K562 (cell line): ENCODE measurements around the gene ERN1. TPM values are rescaled to one million over a fixed set of nuclear protein-coding genes. Genes with fewer than 3 reads are reported as not detected.

Experiments used
- CEBPB ChIP-seq: fragments of 450-650 bp; IDR thresholded peaks from 2 replicates; pipeline ENCODE4 v1.6.1; 2016; ENCODE audit warnings: missing genetic modification characterization, missing compliant biosample characterization
- CSDE1 ChIP-seq, 2 experiments: fragments of 450-650 bp; IDR thresholded peaks; 2 replicates each; pipeline ENCODE4 v1.6.1; 2016; ENCODE audit warnings: mild to moderate bottlenecking in 1 of 2
- ELK3 ChIP-seq: fragments of 450-650 bp; formaldehyde crosslinking; IDR thresholded peaks from 2 replicates; pipeline ENCODE4 v1.4.0; 2020; ENCODE audit warnings: mild to moderate bottlenecking
- KDM1A ChIP-seq, 2 experiments: fragments of 450-650 bp; IDR thresholded peaks; 2 replicates each; pipeline ENCODE4 v1.6.1; 2016; ENCODE audit warnings: mild to moderate bottlenecking in 2 of 2
- MCM2 ChIP-seq: fragments of 450-650 bp; IDR thresholded peaks from 2 replicates; pipeline ENCODE4 v1.6.1; 2017; ENCODE audit warnings: low read depth, mild to moderate bottlenecking
- MLLT1 ChIP-seq, 2 experiments: fragments of 450-650 bp; IDR thresholded peaks; 2 replicates each; pipeline ENCODE4 v1.6.1; 2016
- MTA2 ChIP-seq: fragments of 450-650 bp; IDR thresholded peaks from 2 replicates; pipeline ENCODE4 v1.6.1; 2016; ENCODE audit warnings: low read depth
- NFE2 ChIP-seq: IDR thresholded peaks from 2 replicates; pipeline ENCODE4 v1.6.1; 2014; ENCODE audit warnings: antibody characterized with exemption, low read depth
- REST ChIP-seq, 2 experiments: fragments of 450-650 bp; formaldehyde crosslinking in 1 of 2; IDR thresholded peaks; 2 replicates each; pipeline versions ENCODE4 v1.4.0 to v1.6.1; 2014 to 2020; ENCODE audit warnings: mild to moderate bottlenecking in 2 of 2, borderline replicate concordance in 1 of 2, low read depth in 1 of 2
- RUNX1 ChIP-seq: sonication (generic); IDR thresholded peaks from 2 replicates; pipeline ENCODE4 v1.6.1; 2016; ENCODE audit warnings: antibody characterized with exemption, low read depth
- SMAD2 ChIP-seq: fragments of 150-350 bp; IDR thresholded peaks from 2 replicates; pipeline ENCODE4 v1.6.1; 2014; ENCODE audit warnings: low read depth, mild to moderate bottlenecking, low read length
- SMARCC2 ChIP-seq: fragments of 450-650 bp; IDR thresholded peaks from 2 replicates; pipeline ENCODE4 v1.6.1; 2017; ENCODE audit warnings: antibody characterized with exemption, moderate library complexity, mild to moderate bottlenecking, low read depth
- STAT6 ChIP-seq: sonication (generic); formaldehyde crosslinking; IDR thresholded peaks from 2 replicates; pipeline ENCODE4 v1.8.1; 2023; ENCODE audit warnings: mild to moderate bottlenecking, missing genetic modification reagents
- USF1 ChIP-seq: sonication (generic); formaldehyde crosslinking; IDR thresholded peaks from 2 replicates; pipeline ENCODE4 v1.9.0; 2022; ENCODE audit warnings: mild to moderate bottlenecking, missing genetic modification reagents
- ZNF707 ChIP-seq: fragments of 250-450 bp; sonication (Bioruptor Pico); conservative IDR thresholded peaks from 2 replicates; pipeline ENCODE4 v1.8.0; 2022; ENCODE audit warnings: inconsistent platforms, mild to moderate bottlenecking, moderate library complexity
- polyA plus RNA-seq, 8 experiments: library from polyadenylated mRNA; depleted of rRNA in 4 of 8; stranded (reverse) in 5 of 8; unstranded in 3 of 8; fragments of >200 nt; fragmentation: Nextera tagmentation in 2 of 8; fragmentation: Illumina TruSeq in 1 of 8; extraction: Ambion mirVana in 2 of 8; extraction: Trizol in 1 of 8; gene quantifications; 2 replicates each; pipeline versions ENCODE4 v1.2.1 to v1.2.3, GENCODE V29; 2011 to 2014; ENCODE audit warnings: inconsistent platforms in 1 of 8, missing spikeins in 1 of 8
- total RNA-seq, 7 experiments: library from RNA; depleted of rRNA in 6 of 7; stranded (reverse); fragments of >200 nt in 6 of 7; fragmentation: Illumina TruSeq in 2 of 7; extraction: Trizol in 2 of 7; gene quantifications; 2 replicates each; pipeline versions ENCODE4 v1.2.1 to v1.2.3, GENCODE V29; 2011 to 2021; ENCODE audit warnings: low replicate concordance in 1 of 7

Gene ERN1
- total and polyA plus RNA-seq, 9 of the 15 experiments (the other 6 are each of a cell fraction or from before 2014, with no cell fraction given): 2.1 to 22.5 (median 7.3) TPM

- TF ChIP-seq ZNF707 (CRISPR knock-in tag) (no peak), CEBPB (tag) (peak; percentile 84), REST (IDR thresholded peaks at IDR 0.05; ENCODE audit: borderline replicate concordance) (no peak; the same call in 1 of the 2 replicates), REST (CRISPR knock-in tag; IDR thresholded peaks at IDR 0.05; ENCODE audit: low read depth) (no peak), STAT6 (CRISPR knock-in tag) (no peak), KDM1A (IDR thresholded peaks at IDR 0.05) (peak in 1 of 2 experiments; percentile 55; a peak in 2 of 4 replicates), SMAD2 (no peak), MLLT1 (IDR thresholded peaks at IDR 0.05) (0 out of 4 replicates have a peak, but pooled peaks of 1 of the 2 experiments have one; percentile 56), RUNX1 (no peak), MCM2 (no peak), ELK3 (CRISPR knock-in tag) (no peak), SMARCC2 (peak; percentile 90), NFE2 (peak; percentile 84), MTA2 (peak; percentile 88), USF1 (CRISPR knock-in tag) (no peak), CSDE1 (IDR thresholded peaks at IDR 0.05) (no peak)
Measured at GRCh38 chr17:64024215-64024654, 105.7 kb downstream of the ERN1 start (continued).
